ENCODE measurements around the gene GTF3C5. TPM values are rescaled to one million over a fixed set of nuclear protein-coding genes. Genes with fewer than 3 reads are reported as not detected.

GTF3C5 gene
- total RNA-seq, 1 experiment from 2014 or later = 79.6 TPM

DNA sequence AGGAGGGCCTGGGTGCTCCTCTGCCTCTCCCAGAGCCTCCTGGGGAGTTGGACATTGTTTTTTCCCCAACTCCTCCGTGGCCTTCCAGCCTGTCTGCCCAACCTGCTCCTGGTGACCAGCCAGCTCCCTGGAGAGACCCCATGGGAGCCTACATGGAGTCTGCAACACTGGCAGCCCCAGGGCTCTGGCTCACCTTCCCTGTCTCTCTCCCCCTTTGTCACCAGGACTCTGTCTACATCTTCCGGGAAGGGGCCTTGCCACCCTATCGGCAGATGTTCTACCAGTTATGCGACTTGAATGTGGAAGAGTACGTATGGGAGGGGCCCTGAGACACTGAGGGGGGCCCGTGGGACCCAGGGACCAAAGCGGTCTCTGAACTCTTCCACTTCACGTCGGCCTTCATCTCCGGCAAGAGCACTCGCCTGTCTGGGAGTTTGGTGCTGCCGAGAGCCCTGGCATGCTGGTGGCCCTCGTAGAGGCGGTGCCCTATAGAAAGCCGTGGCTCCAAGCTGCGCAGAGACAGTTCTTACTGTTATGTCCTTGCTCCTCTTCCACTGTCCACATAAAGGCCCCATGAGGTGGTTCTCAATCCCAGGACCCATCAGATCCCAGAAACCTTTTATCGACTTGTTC lies 25.1 kb downstream of the GTF3C5 start:
- Histone ChIP-seq H3K79me2 (ENCODE audit: low read depth) (no peaks in the 10 kb centered on the region), H3K9me2 (ENCODE audit: insufficient read depth) (no peaks in the 10 kb centered on the region), H4K20me1 (ENCODE audit: insufficient read depth) (no peaks in the 10 kb centered on the region), H3K27me3 (ENCODE audit: insufficient read depth, low read depth) (no peaks in the 10 kb centered on the region), H3K4me2 (no peak overlapping the region), H3K4me1 (replicated peaks; ENCODE audit: insufficient read depth) (no peaks in the 10 kb centered on the region), H3K4me3 (no peak overlapping the region), H3K9me3 (ENCODE audit: insufficient read depth, low read depth) (no peaks in the 10 kb centered on the region), H3K36me3 (ENCODE audit: low read depth) (no peaks in the 10 kb centered on the region), H3F3A (ENCODE audit: insufficient read depth, low read depth) (no peaks in the 10 kb centered on the region; the same call in 1 of the 2 replicates), H3K27ac (no peak overlapping the region), H2AFZ (no peak overlapping the region)
- TF ChIP-seq, protein P1, sequence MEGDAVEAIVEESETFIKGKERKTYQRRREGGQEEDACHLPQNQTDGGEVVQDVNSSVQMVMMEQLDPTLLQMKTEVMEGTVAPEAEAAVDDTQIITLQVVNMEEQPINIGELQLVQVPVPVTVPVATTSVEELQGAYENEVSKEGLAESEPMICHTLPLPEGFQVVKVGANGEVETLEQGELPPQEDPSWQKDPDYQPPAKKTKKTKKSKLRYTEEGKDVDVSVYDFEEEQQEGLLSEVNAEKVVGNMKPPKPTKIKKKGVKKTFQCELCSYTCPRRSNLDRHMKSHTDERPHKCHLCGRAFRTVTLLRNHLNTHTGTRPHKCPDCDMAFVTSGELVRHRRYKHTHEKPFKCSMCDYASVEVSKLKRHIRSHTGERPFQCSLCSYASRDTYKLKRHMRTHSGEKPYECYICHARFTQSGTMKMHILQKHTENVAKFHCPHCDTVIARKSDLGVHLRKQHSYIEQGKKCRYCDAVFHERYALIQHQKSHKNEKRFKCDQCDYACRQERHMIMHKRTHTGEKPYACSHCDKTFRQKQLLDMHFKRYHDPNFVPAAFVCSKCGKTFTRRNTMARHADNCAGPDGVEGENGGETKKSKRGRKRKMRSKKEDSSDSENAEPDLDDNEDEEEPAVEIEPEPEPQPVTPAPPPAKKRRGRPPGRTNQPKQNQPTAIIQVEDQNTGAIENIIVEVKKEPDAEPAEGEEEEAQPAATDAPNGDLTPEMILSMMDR (conservative IDR thresholded peaks at IDR 0.05) = no peak
- TF ChIP-seq EZH2 (IDR thresholded peaks at IDR 0.05; ENCODE audit: low read depth) = no peak
- ChIA-PET CTCF (no interaction called here), POLR2A (ENCODE audit: unreplicated experiment) (no interaction called here)
- intact Hi-C loops (cut with micrococcal nuclease; ENCODE audit: unreplicated experiment) = no loop called here
- BruUV-seq (replicated peaks) = no TSS peak
- no peak for DNase-seq

DNA sequence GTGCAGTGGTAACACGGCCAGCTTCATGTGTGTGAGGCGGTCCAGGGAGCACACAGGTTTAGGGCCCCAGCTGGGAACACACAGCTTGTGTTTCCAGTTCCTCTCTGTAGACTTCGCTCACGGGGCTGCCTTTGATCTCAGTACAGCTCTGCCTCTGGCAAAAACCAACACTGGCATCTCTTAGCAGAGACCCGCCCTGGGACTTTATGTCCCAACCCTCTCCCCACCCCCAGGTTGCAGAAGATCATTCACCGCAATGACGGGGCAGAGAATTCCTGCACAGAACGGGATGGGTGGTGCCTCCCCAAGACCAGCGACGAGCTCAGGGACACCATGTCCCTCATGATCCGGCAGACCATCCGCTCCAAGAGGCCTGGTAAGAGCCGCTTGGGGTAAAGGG lies 25.7 kb downstream of the GTF3C5 start:
- Histone ChIP-seq H2AFZ (no peak overlapping the region), H3K27ac (no peak overlapping the region), H3F3A (ENCODE audit: insufficient read depth, low read depth) (no peaks in the 10 kb centered on the region; the same call in 1 of the 2 replicates), H3K9me2 (ENCODE audit: insufficient read depth) (no peaks in the 10 kb centered on the region), H3K4me3 (no peak overlapping the region), H3K4me2 (no peak overlapping the region), H3K4me1 (replicated peaks; ENCODE audit: insufficient read depth) (no peaks in the 10 kb centered on the region), H3K9me3 (ENCODE audit: insufficient read depth, low read depth) (no peaks in the 10 kb centered on the region), H4K20me1 (ENCODE audit: insufficient read depth) (no peaks in the 10 kb centered on the region), H3K36me3 (ENCODE audit: low read depth) (no peaks in the 10 kb centered on the region), H3K27me3 (ENCODE audit: insufficient read depth, low read depth) (no peaks in the 10 kb centered on the region), H3K79me2 (ENCODE audit: low read depth) (no peaks in the 10 kb centered on the region)
- no peak for DNase-seq
- ChIA-PET POLR2A (ENCODE audit: unreplicated experiment) (no interaction called here), CTCF (no interaction called here)
- TF ChIP-seq, protein P1 (conservative IDR thresholded peaks at IDR 0.05) = no peak
- no peak for TF ChIP-seq EZH2 (IDR thresholded peaks at IDR 0.05; ENCODE audit: low read depth)
- intact Hi-C loops (cut with micrococcal nuclease; ENCODE audit: unreplicated experiment) = no loop called here
- no TSS peak for BruUV-seq (replicated peaks)

DNA sequence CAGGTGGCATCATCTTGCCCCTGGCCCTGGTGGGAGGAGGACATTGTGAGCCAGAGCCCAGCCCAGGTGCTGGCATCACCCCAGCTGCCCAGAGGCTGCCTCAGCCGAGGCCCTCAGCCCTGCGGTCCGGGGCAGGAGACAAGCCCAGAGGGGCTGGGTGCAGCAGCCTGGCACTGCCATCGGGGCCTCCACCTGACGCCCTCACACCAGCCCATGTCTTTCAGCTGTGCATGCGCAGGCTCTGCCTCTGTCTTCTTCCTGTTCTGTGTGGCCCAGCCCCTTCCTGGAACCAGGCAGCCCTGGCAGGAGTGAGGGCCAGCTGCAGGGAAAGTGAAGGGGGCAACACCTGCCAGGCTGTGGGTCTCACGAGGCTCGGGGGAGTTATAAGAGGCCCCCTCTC lies 26.2 kb downstream of the GTF3C5 start:
- POLR2A ChIA-PET (ENCODE audit: unreplicated experiment) = no interaction called here
- CTCF ChIA-PET = no interaction called here
- H3K9me3 ChIP-seq (ENCODE audit: insufficient read depth, low read depth) = no peaks in the 10 kb centered on the region
- TF ChIP-seq, protein P1 (conservative IDR thresholded peaks at IDR 0.05) = no peak
- TF ChIP-seq EZH2 (IDR thresholded peaks at IDR 0.05; ENCODE audit: low read depth) = no peak
- H2AFZ ChIP-seq = no peak overlapping the region
- no peaks in the 10 kb centered on the region for H3K9me2 ChIP-seq (ENCODE audit: insufficient read depth)
- no peaks in the 10 kb centered on the region for H3K79me2 ChIP-seq (ENCODE audit: low read depth)
- no peaks in the 10 kb centered on the region for H3K36me3 ChIP-seq (ENCODE audit: low read depth)
- no peak overlapping the region for H3K27ac ChIP-seq
- no peaks in the 10 kb centered on the region for H4K20me1 ChIP-seq (ENCODE audit: insufficient read depth)
- intact Hi-C loops (cut with micrococcal nuclease; ENCODE audit: unreplicated experiment) = no loop called here
- no peaks in the 10 kb centered on the region for H3K4me1 ChIP-seq (replicated peaks; ENCODE audit: insufficient read depth)
- no peaks in the 10 kb centered on the region for H3K27me3 ChIP-seq (ENCODE audit: insufficient read depth, low read depth)
- no peak overlapping the region for H3K4me2 ChIP-seq
- no peak for DNase-seq
- H3F3A ChIP-seq (ENCODE audit: insufficient read depth, low read depth) = no peaks in the 10 kb centered on the region; the same call in 1 of the 2 replicates
- no TSS peak for BruUV-seq (replicated peaks)
- H3K4me3 ChIP-seq = no peak overlapping the region

All from PC-9 (cell line).